DND-41 (cell line): ENCODE results near the gene UPK3BL1.
"Not testable (repeated sequence)": the region's sequence is repeated elsewhere in the genome, so short reads cannot be mapped to it uniquely, and the experiment has no call there.

Experiments used
- CTCF ChIP-seq: IDR thresholded peaks from 2 replicates; pipeline ENCODE4 v1.5.1; 2012; ENCODE audit warnings: borderline replicate concordance, low read length, moderate library complexity, mild to moderate bottlenecking; ENCODE audit not compliant: poor library complexity, severe bottlenecking; ENCODE audit errors: extremely low read depth
- EZH2 ChIP-seq: IDR thresholded peaks from 3 replicates; pipeline ENCODE4 v1.6.1; 2012; ENCODE audit warnings: borderline replicate concordance, low read depth, mild to moderate bottlenecking, moderate library complexity, low read length, inconsistent platforms; ENCODE audit not compliant: severe bottlenecking

GRCh38 chr7:102680780-102681179 is 38.2 kb upstream of the UPK3BL1 start:
- TF ChIP-seq CTCF, EZH2: not testable (repeated sequence)
